Measurements from ENCODE around the gene RSL24D1.
"Not testable (repeated sequence)": the region's sequence is repeated elsewhere in the genome, so short reads cannot be mapped to it uniquely, and the experiment has no call there.

Gene RSL24D1

GRCh38 chr15:55164284-55164683, 32.5 kb downstream of the RSL24D1 start:
- no peak for DNase-seq (ENCODE audit: extremely low read depth, insufficient read length)
- Histone ChIP-seq H3K4me3 (replicated peaks; ENCODE audit: low read depth, low read length) (no peak overlapping the region), H3K27me3 (replicated peaks; ENCODE audit: control insufficient read depth, insufficient read depth, low read length) (no peaks in the 10 kb centered on the region), H3K36me3 (ENCODE audit: control insufficient read depth, insufficient read depth, low read length) (no peaks in the 10 kb centered on the region)
- TF ChIP-seq CTCF (IDR thresholded peaks at IDR 0.05; ENCODE audit: insufficient read depth, low read length, poor library complexity, severe bottlenecking): no peak

- Histone ChIP-seq H3K4me3 (replicated peaks; ENCODE audit: low read depth, low read length) (no peak overlapping the region), H3K27me3 (replicated peaks; ENCODE audit: control insufficient read depth, insufficient read depth, low read length) (no peaks in the 10 kb centered on the region), H3K36me3 (ENCODE audit: control insufficient read depth, insufficient read depth, low read length) (no peaks in the 10 kb centered on the region)
- no peak for DNase-seq (ENCODE audit: extremely low read depth, insufficient read length)
- TF ChIP-seq CTCF (IDR thresholded peaks at IDR 0.05; ENCODE audit: insufficient read depth, low read length, poor library complexity, severe bottlenecking): no peak
These were observed 45.1 kb downstream of the RSL24D1 start for GRCh38 chr15:55151631-55152030.

GRCh38 chr15:55143132-55143531, 53.6 kb downstream of the RSL24D1 start:
- DNase-seq (ENCODE audit: extremely low read depth, insufficient read length); H3K36me3 ChIP-seq (ENCODE audit: control insufficient read depth, insufficient read depth, low read length); H3K4me3 ChIP-seq (replicated peaks; ENCODE audit: low read depth, low read length); H3K27me3 ChIP-seq (replicated peaks; ENCODE audit: control insufficient read depth, insufficient read depth, low read length): not testable (repeated sequence)

- H3K27me3 ChIP-seq (replicated peaks; ENCODE audit: control insufficient read depth, insufficient read depth, low read length): no peaks in the 10 kb centered on the region
- H3K36me3 ChIP-seq (ENCODE audit: control insufficient read depth, insufficient read depth, low read length): no peaks in the 10 kb centered on the region
- H3K4me3 ChIP-seq (replicated peaks; ENCODE audit: low read depth, low read length): no peak overlapping the region
- no peak for DNase-seq (ENCODE audit: extremely low read depth, insufficient read length)
- no peak for TF ChIP-seq CTCF (IDR thresholded peaks at IDR 0.05; ENCODE audit: insufficient read depth, low read length, poor library complexity, severe bottlenecking)
These were observed 62.8 kb downstream of the RSL24D1 start for GRCh38 chr15:55133972-55134371.

GRCh38 chr15:55132672-55133071, 64.1 kb downstream of the RSL24D1 start:
- DNase-seq (ENCODE audit: extremely low read depth, insufficient read length): no peak

More at GRCh38 chr15:55132672-55133071, 64.1 kb downstream of the RSL24D1 start:
- TF ChIP-seq CTCF (IDR thresholded peaks at IDR 0.05; ENCODE audit: insufficient read depth, low read length, poor library complexity, severe bottlenecking): no peak
- Histone ChIP-seq H3K27me3 (replicated peaks; ENCODE audit: control insufficient read depth, insufficient read depth, low read length) (no peaks in the 10 kb centered on the region), H3K4me3 (replicated peaks; ENCODE audit: low read depth, low read length) (no peak overlapping the region), H3K36me3 (ENCODE audit: control insufficient read depth, insufficient read depth, low read length) (no peaks in the 10 kb centered on the region)

Data from GM06990 (cell line).